Activated CD8-positive, alpha-beta T cell treated with anti-CD3 and anti-CD28 coated beads, Interleukin-2, amount 10 ng/mL, durations not matched to agents 7 days and 5 days (primary cell): ENCODE measurements around the gene STXBP5L. TPM values are rescaled to one million over a fixed set of nuclear protein-coding genes. Genes with fewer than 3 reads are reported as not detected.
"Not testable (repeated sequence)": the region's sequence is repeated elsewhere in the genome, so short reads cannot be mapped to it uniquely, and the experiment has no call there.

Source experiments
- ATAC-seq: fragments of 150-1000 bp; cut with Tn5 transposase; one replicate; pipeline ENCODE4 v1.10.0; 2021; ENCODE audit warnings: moderate library complexity
- CTCF ChIA-PET: fragments of 350-600 bp; sonication (Branson Sonifier 250); formaldehyde crosslinking; loops from one replicate; lab custom pipeline; 2021; ENCODE audit warnings: antibody characterized with exemption; lab: Charles Lee
- POLR2A ChIA-PET: fragments of 350-600 bp; sonication (Branson Sonifier 250); formaldehyde crosslinking; loops from one replicate; lab custom pipeline; 2021; ENCODE audit warnings: antibody characterized with exemption; lab: Charles Lee
- DNase-seq: peaks from one replicate; pipeline ENCODE4 v3.0.0-alpha.2; 2020
- H3K27ac Mint-ChIP-seq: one replicate; pipeline ENCODE4 v1.8.0; 2021; ENCODE audit warnings: mild to moderate bottlenecking, mixed read lengths
- H3K27me3 Mint-ChIP-seq: one replicate; pipeline ENCODE4 v1.8.0; 2021; ENCODE audit warnings: low read depth, mixed read lengths
- H3K36me3 Mint-ChIP-seq: one replicate; pipeline ENCODE4 v1.8.0; 2021; ENCODE audit warnings: low read depth, mixed read lengths
- H3K4me1 Mint-ChIP-seq: one replicate; pipeline ENCODE4 v1.8.0; 2021; ENCODE audit warnings: low read depth, mixed read lengths
- H3K4me3 Mint-ChIP-seq: one replicate; pipeline ENCODE4 v1.8.0; 2021; ENCODE audit warnings: mild to moderate bottlenecking, mixed read lengths
- H3K9me3 Mint-ChIP-seq: one replicate; pipeline ENCODE4 v1.8.0; 2022; ENCODE audit warnings: mixed read lengths; ENCODE audit not compliant: insufficient read depth
- total RNA-seq, 2 experiments: library from RNA; stranded (reverse); gene quantifications; one replicate each; pipeline ENCODE4 v1.2.3, GENCODE V29; 2021

STXBP5L gene
- total RNA-seq, 2 experiments from 2014 or later = not detected

DNA sequence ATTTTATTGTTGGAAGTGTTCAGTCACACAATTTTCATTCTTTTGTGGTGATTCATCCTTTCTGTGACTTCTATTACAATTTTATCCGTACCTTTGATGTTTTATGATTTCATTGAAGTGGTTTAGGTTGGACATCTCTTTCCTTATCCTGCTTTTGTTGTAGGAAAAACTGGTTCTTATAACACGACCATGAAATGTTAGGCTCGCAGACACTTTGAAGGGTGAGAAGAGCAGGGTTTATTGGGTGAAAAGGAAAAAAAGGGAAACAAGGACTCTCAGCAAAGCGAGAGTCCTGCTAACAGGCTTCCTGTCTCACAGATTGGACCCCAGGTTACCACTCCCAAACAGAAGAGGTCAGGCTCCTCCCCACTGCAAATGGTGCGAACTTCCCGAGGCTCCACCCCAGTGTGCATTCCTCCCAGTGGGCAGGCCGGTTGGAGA, 257.4 kb downstream of the STXBP5L start:
- POLR2A ChIA-PET = no interaction called here
- H3K27ac Mint-ChIP-seq = no peak overlapping the region
- H3K4me1 Mint-ChIP-seq = no peaks in the 10 kb centered on the region
- no peak overlapping the region for H3K4me3 Mint-ChIP-seq
- CTCF ChIA-PET = no interaction called here
- ATAC-seq (no peak), DNase-seq (no peak)
- H3K27me3 Mint-ChIP-seq = no peaks in the 10 kb centered on the region
- no peaks in the 10 kb centered on the region for H3K36me3 Mint-ChIP-seq
- H3K9me3 Mint-ChIP-seq = no peaks in the 10 kb centered on the region

DNA sequence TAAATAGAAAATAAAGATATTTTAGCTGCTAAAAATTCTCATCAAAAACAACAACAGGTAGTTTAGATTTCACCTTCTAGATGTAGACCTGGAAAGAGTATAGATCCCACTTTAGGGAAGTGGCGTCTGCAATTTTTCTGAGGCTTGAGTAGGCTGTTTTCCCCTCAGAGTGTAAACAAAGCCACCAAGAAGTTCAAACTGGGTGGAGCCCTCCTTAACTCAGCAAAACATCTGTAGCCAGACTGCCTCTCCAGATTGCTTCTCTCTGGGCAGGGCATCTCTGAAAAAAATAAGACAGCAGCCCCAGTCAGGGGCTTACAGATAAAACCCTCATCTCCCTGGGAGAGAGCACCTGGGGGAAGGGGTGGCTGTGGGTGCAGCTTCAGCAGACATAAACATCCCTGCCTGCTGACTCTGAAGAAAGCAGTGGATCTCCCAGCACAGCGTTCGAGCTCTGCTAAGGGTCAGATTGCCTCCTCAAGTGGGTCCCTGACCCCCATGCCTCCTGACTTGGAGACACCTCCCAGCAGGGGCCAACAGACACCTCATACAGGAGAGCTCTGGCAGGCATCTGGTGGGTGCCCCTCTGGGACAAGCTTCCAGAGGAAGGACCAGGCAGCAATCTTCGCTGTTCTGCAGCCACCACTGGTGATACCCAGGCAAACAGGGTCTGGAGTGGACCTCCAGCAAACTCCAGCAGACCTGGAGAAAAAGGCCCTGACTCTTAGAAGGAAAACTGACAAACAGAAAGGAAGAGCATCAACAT, 259.6 kb downstream of the STXBP5L start:
- no peak for DNase-seq
- POLR2A ChIA-PET = no interaction called here
- CTCF ChIA-PET = no interaction called here
- H3K27ac Mint-ChIP-seq = no peak overlapping the region
- H3K27me3 Mint-ChIP-seq = no peaks in the 10 kb centered on the region
- H3K36me3 Mint-ChIP-seq = no peaks in the 10 kb centered on the region
- H3K4me3 Mint-ChIP-seq = no peak overlapping the region
- H3K9me3 Mint-ChIP-seq = no peaks in the 10 kb centered on the region
- H3K4me1 Mint-ChIP-seq = no peaks in the 10 kb centered on the region
- no peak for ATAC-seq

- CTCF ChIA-PET = no interaction called here
- Mint-ChIP-seq H3K4me1 (no peaks in the 10 kb centered on the region), H3K9me3 (no peaks in the 10 kb centered on the region), H3K36me3 (no peaks in the 10 kb centered on the region), H3K4me3 (no peak overlapping the region), H3K27me3 (no peaks in the 10 kb centered on the region), H3K27ac (no peak overlapping the region)
- ATAC-seq (no peak), DNase-seq (no peak)
- POLR2A ChIA-PET = no interaction called here
These were observed 267.1 kb downstream of the STXBP5L start for GRCh38 chr3:121175083-121175482.

DNA sequence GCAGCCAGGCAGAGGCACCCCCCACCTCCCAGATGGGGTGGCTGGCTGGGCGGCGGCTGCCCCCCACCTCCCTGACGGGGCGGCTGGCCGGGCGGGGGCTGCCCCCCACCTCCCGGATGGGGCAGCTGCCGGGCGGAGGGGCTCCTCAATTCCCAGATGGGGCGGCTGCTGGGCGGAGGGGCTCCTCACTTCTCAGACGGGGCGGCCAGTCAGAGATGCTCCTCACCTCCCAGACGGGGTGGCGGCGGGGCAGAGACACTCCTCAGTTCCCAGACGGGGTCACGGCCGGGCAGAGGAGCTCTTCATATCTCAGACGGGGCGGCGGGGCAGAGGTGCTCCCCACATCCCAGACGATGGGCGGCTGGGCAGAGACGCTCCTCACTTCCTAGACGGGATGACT, 282.6 kb downstream of the STXBP5L start:
- POLR2A ChIA-PET, DNase-seq, CTCF ChIA-PET, H3K4me1 Mint-ChIP-seq, H3K27me3 Mint-ChIP-seq, ATAC-seq, H3K9me3 Mint-ChIP-seq, H3K36me3 Mint-ChIP-seq, H3K27ac Mint-ChIP-seq, H3K4me3 Mint-ChIP-seq: not testable (repeated sequence)

GRCh38 chr3:121202573-121202972, 294.6 kb downstream of the STXBP5L start:
- Mint-ChIP-seq H3K9me3 (no peaks in the 10 kb centered on the region), H3K4me1 (no peaks in the 10 kb centered on the region), H3K4me3 (no peak overlapping the region), H3K27ac (no peak overlapping the region), H3K27me3 (no peaks in the 10 kb centered on the region), H3K36me3 (no peaks in the 10 kb centered on the region)
- POLR2A ChIA-PET = no interaction called here
- CTCF ChIA-PET = no interaction called here
- DNase-seq (no peak), ATAC-seq (no peak)

GRCh38 chr3:121223116-121223515, 315.1 kb downstream of the STXBP5L start:
- Mint-ChIP-seq H3K4me1 (no peaks in the 10 kb centered on the region), H3K9me3 (no peaks in the 10 kb centered on the region), H3K4me3 (no peak overlapping the region), H3K27ac (no peak overlapping the region), H3K27me3 (no peaks in the 10 kb centered on the region), H3K36me3 (no peaks in the 10 kb centered on the region)
- ATAC-seq (no peak), DNase-seq (no peak)
- CTCF ChIA-PET = no interaction called here
- POLR2A ChIA-PET = no interaction called here

- DNase-seq = no peak
- ATAC-seq = no peak
- H3K4me1 Mint-ChIP-seq = peaks cover 2% of the 10 kb centered on the region
- POLR2A ChIA-PET = no interaction called here
- H3K4me3 Mint-ChIP-seq = no peak overlapping the region
- no peaks in the 10 kb centered on the region for H3K27me3 Mint-ChIP-seq
- H3K36me3 Mint-ChIP-seq = no peaks in the 10 kb centered on the region
- H3K27ac Mint-ChIP-seq = no peak overlapping the region
- CTCF ChIA-PET = no interaction called here
- no peaks in the 10 kb centered on the region for H3K9me3 Mint-ChIP-seq
These were observed 321.0 kb downstream of the STXBP5L start for GRCh38 chr3:121228971-121229370.

DNA sequence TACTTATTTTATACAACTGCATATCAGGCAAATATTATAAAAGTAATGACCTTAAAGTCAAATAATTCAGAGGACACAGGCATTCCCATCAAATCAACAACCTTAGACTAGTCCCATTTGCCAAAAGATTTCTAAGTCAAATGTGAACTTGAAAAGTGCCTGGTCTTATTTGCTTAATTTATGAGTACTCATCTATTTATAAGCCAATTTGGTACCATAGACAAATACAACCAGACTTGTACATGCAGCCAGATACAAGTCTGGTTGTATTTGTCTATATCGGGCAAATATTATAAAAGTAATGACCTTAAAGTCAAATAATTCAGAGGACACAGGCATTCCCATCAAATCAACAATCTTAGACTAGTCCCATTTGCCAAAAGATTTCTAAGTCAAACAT, 322.2 kb downstream of the STXBP5L start:
- H3K9me3 Mint-ChIP-seq, H3K27me3 Mint-ChIP-seq, CTCF ChIA-PET, H3K4me1 Mint-ChIP-seq, H3K36me3 Mint-ChIP-seq, DNase-seq, POLR2A ChIA-PET, H3K4me3 Mint-ChIP-seq, ATAC-seq, H3K27ac Mint-ChIP-seq: not testable (repeated sequence)

GRCh38 chr3:121231872-121232271, 323.9 kb downstream of the STXBP5L start:
- Mint-ChIP-seq H3K27me3 (no peaks in the 10 kb centered on the region), H3K27ac (no peak overlapping the region), H3K4me1 (peaks cover 2% of the 10 kb centered on the region), H3K4me3 (no peak overlapping the region), H3K9me3 (no peaks in the 10 kb centered on the region), H3K36me3 (no peaks in the 10 kb centered on the region)
- no peak for ATAC-seq
- DNase-seq = no peak
- CTCF ChIA-PET = no interaction called here
- POLR2A ChIA-PET = no interaction called here

GRCh38 chr3:121232309-121233225, 324.6 kb downstream of the STXBP5L start:
- no peak for ATAC-seq
- CTCF ChIA-PET = no interaction called here

GRCh38 chr3:121243208-121243607, 335.2 kb downstream of the STXBP5L start:
- no peak overlapping the region for H3K27ac Mint-ChIP-seq
- H3K4me3 Mint-ChIP-seq = no peak overlapping the region
- H3K36me3 Mint-ChIP-seq = no peaks in the 10 kb centered on the region
- no peaks in the 10 kb centered on the region for H3K27me3 Mint-ChIP-seq
- no peak for DNase-seq
- H3K9me3 Mint-ChIP-seq = no peaks in the 10 kb centered on the region
- no peak for ATAC-seq
- CTCF ChIA-PET = no interaction called here
- POLR2A ChIA-PET = no interaction called here
- no peaks in the 10 kb centered on the region for H3K4me1 Mint-ChIP-seq

More at GRCh38 chr3:121232309-121233225, 324.6 kb downstream of the STXBP5L start:
- H3K27ac Mint-ChIP-seq = no peak overlapping the region
- no peak overlapping the region for H3K4me3 Mint-ChIP-seq
- no peaks in the 10 kb centered on the region for H3K9me3 Mint-ChIP-seq
- POLR2A ChIA-PET = no interaction called here
- no peaks in the 10 kb centered on the region for H3K36me3 Mint-ChIP-seq
- H3K27me3 Mint-ChIP-seq = no peaks in the 10 kb centered on the region
- peaks cover 2% of the 10 kb centered on the region for H3K4me1 Mint-ChIP-seq
- DNase-seq = no peak

GRCh38 chr3:121252676-121253075, 344.7 kb downstream of the STXBP5L start:
- Mint-ChIP-seq H3K27me3 (no peaks in the 10 kb centered on the region), H3K36me3 (no peaks in the 10 kb centered on the region), H3K4me1 (no peaks in the 10 kb centered on the region), H3K4me3 (no peak overlapping the region), H3K9me3 (no peaks in the 10 kb centered on the region), H3K27ac (no peak overlapping the region)
- DNase-seq (no peak), ATAC-seq (no peak)
- POLR2A ChIA-PET = no interaction called here
- CTCF ChIA-PET = no interaction called here
